Femur (tissue), 1 donor: Measurements from ENCODE around the gene MYO5B.
A peak's percentile ranks its signal among the peaks of the same experiment; 100 is the strongest.
"Not testable (repeated sequence)": the region's sequence is repeated elsewhere in the genome, so short reads cannot be mapped to it uniquely, and the experiment has no call there.

Experiments used
- DNase-seq: peaks from one replicate; pipeline ENCODE4 v3.0.0-alpha.2; 2017

The MYO5B gene

GRCh38 chr18:49813319-49814146 is 381.4 kb downstream of the MYO5B start, which contains the start of gene ACAA2:
ACAA2 (minus strand) TSS chr18:49813533; CDS start chr18:49813484, 49 bp downstream.
- DNase-seq = peak; percentile 93

DNA sequence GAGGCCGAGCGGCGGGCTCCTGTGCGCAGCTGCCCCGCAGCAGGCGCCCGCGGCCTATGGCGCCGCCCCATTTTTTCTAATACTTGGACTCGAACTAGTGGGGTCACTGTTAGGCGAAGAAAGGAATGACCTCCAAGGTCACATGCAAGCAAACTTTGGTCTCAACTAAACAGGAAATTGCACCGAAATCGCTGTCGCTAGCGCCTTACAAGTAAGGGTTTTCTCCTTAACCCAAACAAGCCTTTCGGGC is 382.0 kb downstream of the MYO5B start:
- peak; percentile 60 for DNase-seq

GRCh38 chr18:49812286-49813068 is 382.5 kb downstream of the MYO5B start:
- peak; percentile 23 for DNase-seq

DNA sequence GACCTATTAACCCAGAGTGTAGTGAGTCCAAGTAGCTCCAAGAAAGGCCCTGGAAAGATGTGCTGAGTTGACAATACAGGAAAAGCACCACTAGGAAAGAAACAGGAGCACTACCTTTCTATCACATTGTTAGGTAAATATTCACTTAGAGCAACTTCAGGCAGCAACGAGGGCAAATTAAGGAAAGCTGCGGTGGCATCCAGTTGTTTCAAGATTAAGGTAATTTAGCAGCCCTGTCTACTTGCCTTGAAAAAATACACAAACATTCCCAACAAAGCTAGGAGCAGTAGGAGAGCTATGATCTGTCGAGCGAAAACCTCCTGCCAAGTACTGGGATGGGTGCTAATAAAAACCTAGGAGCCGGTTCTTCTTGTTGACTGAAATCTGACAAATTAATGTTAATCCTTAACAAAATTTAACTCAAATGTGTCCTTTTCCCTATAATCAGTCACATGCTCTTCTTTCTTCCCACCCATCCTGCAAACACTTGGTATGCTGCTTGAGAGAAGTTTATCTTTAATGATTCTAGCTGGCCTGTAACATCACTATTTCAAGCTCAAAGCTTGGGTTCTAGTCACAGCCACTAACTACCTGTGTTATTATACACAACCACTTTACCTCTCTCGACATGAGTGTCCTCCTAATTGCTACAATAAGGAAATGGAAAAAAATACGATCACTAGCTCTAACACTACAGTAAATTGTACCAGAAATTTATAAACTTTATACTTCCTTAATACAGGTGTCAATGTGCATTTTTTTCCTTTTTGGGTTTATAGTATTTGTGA is 383.6 kb downstream of the MYO5B start:
- no peak for DNase-seq

DNA sequence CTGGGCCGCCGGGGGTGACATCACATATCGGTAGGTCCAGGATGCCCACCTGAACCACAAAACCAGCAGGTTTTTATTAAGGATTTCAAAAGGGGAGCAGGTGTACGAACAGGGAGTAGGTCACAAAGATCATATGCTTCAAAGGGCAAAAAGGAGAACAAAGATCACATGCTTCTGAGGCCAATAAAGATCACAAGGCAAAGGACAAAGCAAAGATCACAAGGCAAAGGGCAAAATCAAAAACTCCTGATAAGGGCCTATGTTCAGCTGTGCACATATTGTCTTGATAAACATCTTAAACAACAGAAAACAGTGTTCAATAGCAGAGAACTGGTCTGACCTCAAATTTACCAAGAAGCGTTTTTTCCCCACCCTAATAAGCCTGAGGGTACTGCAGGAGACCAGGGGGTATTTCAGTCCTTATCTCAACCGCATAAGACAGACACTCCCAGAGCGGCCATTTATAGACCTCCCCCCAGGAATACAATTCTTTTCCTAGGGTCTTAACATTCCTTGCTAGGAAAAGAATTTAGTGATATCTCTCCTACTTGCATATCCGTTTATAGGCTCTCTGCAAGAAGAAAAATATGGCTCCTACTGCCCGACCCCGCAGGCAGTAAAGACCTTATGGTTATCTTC is 386.3 kb downstream of the MYO5B start:
- not testable (repeated sequence) for DNase-seq

- no peak for DNase-seq
Observed at GRCh38 chr18:49804096-49804495, 390.9 kb downstream of the MYO5B start.

DNA sequence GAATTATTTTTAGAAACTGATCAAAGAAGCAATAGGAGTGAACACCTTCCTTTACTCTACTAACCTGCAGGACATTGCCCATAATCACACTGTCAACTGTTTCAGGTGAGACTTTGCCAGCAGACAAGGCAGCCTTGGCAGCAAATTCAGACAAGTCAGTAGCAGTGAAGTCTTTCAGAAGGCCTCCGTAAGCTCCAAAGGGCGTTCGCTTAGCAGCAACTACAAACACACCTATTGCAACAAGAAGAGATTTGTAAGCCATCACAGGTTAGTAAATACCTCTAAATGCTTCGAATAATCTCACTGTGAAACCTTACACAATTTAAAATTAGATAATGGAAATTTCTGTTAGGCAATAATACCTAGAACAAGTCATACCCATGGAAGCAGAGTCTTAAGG is 392.3 kb downstream of the MYO5B start:
- DNase-seq = no peak

- not testable (repeated sequence) for DNase-seq
Observed at GRCh38 chr18:49800491-49800890, 394.5 kb downstream of the MYO5B start.

DNA sequence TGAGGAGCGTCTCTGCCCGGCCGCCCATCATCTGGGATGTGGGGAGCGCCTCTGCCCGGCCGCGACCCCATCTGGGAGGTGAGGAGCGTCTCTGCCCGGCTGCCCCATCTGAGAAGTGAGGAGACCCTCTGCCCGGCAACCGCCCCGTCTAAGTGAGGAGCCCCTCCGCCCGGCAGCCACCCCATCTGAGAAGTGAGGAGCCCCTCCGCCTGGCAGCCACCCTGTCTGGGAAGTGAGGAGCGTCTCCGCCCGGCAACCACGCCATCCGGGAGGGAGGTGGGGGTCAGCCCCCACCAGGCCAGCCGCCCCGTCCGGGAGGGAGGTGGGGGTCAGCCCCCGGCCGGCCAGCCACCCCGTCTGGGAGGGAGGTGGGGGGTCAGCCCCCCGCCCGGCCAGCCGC is 395.1 kb downstream of the MYO5B start:
- DNase-seq = not testable (repeated sequence)

GRCh38 chr18:49798001-49798400 is 396.9 kb downstream of the MYO5B start:
- DNase-seq = no peak

DNA sequence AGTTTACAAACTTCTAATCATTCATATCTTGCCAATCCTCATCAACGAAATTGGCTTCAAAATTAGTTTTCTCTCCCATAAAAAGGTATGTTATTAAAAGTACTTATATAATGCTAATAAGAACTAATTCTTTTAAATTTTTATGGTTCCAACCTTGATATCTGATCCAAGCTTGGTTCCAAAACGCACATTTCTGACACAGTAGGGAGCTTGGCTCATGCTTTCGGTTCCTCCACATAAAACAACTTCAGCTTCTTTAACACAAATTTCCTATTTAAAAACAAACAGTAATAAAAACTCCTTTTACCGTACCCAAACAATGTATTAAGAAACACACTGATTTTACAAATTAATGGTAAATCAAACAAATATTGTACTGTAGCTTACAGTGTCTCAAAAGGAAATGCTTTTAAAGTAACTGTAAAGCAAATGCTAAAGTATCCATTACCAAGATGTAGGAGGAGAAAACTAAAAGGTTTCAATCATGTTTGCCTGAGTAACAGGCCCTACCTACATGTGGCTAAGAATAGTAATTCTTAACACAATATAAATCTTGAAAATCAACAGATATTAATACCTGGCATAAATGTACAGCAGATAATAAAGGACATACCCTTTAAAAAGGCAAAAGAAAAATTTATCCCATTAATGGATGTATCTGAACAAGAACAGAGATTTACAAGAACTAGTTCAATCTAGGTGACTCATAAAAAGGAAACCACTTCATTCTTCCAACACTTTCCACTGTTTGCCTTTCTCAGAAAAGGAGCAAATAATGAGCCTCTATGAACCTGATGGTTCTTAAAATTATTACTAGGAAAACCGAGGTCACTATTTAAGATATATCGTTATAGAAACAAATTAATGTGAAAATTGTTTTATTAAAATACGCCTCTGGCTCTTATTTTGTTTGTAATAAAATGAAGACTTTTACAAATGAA is 399.1 kb downstream of the MYO5B start:
- no peak for DNase-seq

DNA sequence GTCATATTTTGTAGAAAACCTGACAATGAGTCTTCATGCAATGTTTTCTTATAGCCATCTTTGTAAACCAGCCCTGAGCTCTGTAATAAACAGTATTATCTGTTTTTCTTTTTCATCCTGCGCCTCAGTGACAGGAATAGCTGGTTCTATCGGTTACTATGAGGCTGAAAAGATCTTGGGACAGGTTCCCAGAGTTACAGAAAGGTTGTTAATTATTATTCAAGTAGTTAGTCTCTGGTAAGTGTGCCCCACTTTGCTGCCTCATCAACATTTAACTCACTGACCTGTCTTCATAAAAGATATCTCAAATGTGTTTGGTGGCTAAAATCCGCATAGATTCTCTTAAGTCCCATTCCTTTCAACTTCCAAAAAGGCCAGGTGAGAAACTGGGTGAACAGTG is 400.2 kb downstream of the MYO5B start:
- DNase-seq = no peak

- not testable (repeated sequence) for DNase-seq
Observed at GRCh38 chr18:49789560-49790134, 405.3 kb downstream of the MYO5B start.

DNA sequence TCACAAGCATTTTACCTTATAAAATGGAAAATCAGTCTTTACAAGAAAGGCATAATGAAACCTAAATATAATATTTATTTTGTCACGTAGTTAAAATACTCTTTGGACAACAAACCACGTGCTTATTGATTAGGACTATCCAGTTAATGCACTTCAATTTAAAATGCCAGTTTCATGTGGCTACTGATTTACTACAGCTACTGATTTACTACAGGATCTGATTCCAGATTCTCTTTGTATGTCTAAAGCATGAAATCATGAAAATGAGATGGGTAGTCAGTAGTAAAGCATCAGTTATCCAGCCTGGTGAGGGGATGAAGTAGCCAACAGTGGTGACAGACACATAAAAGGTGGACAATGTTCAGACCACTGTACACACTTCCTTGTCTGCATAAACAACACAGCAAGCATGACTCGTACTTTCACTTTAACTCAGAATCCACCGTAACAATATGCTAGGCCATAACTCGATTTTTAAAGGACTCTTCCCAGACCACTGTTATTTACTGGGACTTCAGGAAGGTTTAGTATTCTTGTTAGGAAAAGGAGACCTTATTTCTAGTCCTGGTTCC is 406.5 kb downstream of the MYO5B start:
- no peak for DNase-seq

- DNase-seq = no peak
Observed at GRCh38 chr18:49786019-49786720, 408.8 kb downstream of the MYO5B start.

DNA sequence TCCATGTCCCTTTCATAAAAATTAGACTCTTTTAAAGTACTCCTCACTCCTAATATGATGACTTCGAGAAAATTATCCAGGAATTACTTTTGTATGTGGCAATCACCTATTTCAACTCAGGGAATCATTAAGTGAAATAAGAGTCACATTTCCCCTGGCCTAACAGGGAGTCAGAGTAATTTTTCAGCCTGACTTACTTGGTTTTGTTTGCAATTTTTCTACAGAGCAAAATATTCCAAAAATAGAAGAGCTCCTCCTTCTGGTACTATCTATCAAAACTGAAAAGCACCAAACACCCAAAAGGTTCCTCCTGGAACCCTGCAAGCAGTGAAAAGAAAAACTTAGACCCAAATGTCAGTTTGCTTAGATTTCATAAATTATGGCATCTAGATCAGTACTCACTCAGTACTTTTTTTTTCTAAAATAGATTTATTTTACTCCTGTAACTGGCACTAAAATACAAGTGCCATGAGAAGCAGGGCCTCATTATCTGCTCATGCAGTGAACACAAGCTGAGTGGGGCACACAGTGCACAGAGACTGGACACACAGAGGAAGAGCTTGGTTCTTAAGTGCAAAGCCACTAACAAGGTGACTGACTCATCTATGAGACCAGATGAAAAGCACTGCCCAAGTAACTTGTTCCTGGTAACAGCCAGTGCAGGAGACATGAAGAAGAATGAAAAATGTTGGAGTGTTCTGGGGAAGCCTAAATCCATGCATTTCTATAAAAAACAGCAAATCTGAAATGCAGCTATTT is 410.3 kb downstream of the MYO5B start:
- no peak for DNase-seq

DNA sequence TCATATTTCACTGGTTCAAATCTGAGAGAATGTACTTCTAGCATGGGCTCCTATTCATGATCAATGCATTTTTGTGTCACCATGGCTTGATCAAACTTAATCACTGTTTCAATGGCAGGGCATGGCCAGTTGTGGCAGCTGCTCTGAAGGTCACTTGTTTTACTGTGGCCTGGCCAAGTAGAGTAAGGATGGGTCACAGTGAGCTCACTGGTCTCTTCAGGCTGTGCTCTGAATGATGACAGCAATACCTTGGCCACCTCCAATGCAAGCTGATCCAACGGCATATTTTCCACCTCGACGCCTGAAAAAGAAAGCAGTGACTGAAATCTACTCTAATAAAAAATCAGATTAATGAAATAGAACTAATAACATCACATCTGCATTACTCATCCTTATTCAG is 411.3 kb downstream of the MYO5B start:
- DNase-seq = not testable (repeated sequence)

DNA sequence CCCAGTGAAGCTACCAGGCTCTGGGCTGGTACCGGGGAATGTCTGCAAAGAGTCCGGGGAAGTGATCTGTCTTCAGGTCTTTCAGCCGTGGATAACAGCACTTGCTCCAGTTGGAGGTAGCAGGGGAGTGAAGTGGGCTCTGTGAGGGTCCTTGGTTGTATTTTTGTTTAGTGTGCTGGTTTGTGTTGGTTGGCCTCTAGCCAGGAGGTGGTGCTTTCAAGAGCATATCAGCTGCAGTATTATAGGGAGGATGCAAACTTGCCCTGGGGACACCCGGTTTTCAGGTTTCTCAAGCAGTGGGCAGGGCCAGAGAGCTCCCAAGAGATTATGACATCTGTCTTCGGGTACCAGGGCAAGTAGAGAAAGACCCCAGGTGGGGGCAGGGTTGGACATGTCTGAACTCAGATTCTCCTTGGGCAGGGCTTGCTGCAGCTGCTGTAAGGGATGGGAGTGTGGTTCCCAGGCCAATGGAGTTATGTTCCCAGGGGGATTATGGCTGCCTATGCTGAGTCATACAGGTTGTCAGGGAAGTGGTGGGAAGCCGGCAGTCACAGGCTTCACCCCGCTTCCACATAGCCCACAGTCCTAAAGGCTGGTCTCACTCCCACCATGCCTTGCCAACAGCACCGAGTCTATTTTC is 416.0 kb downstream of the MYO5B start:
- no peak for DNase-seq
